Mesendoderm (in vitro differentiated cells): ENCODE measurements around the gene AUH.

Experiments
- DNase-seq: peaks from one replicate; pipeline ENCODE4 v3.0.0; 2013
- H2AK5ac ChIP-seq: 2 replicates; pipeline ENCODE4 v1.6.1; 2013; ENCODE audit warnings: low read length, inconsistent platforms
- H2BK120ac ChIP-seq: 2 replicates; pipeline ENCODE4 v1.6.1; 2013; ENCODE audit warnings: low read depth, mild to moderate bottlenecking, low read length, moderate library complexity, mixed read lengths
- H2BK15ac ChIP-seq: replicated peaks from 2 replicates; pipeline ENCODE4 v1.6.1; 2013; ENCODE audit warnings: low read depth, mild to moderate bottlenecking, moderate library complexity
- H2BK5ac ChIP-seq: 2 replicates; pipeline ENCODE4 v1.6.1; 2013; ENCODE audit warnings: low read length, inconsistent platforms
- H3K18ac ChIP-seq: 2 replicates; pipeline ENCODE4 v1.6.1; 2013; ENCODE audit warnings: mild to moderate bottlenecking, low read length, mixed read lengths
- H3K23ac ChIP-seq: one replicate; pipeline ENCODE4 v1.6.1; 2013; ENCODE audit warnings: low read length
- H3K27ac ChIP-seq: 2 replicates; pipeline ENCODE4 v1.5.1; 2013; ENCODE audit warnings: low read depth, mild to moderate bottlenecking, inconsistent platforms, low read length, moderate library complexity
- H3K27me3 ChIP-seq: 2 replicates; pipeline ENCODE4 v1.6.1; 2013; ENCODE audit warnings: low read length, control low read depth, mild to moderate bottlenecking, inconsistent platforms; ENCODE audit not compliant: insufficient read depth, poor library complexity
- H3K36me3 ChIP-seq: 2 replicates; pipeline ENCODE4 v1.6.1; 2013; ENCODE audit warnings: low read length, inconsistent platforms; ENCODE audit not compliant: control insufficient read depth, insufficient read depth
- H3K4ac ChIP-seq: one replicate; pipeline ENCODE4 v1.6.1; 2013; ENCODE audit warnings: low read depth, mild to moderate bottlenecking, low read length, moderate library complexity
- H3K4me1 ChIP-seq: 2 replicates; pipeline ENCODE4 v1.6.1; 2013; ENCODE audit warnings: low read depth, low read length, inconsistent platforms; ENCODE audit not compliant: control insufficient read depth
- H3K4me2 ChIP-seq: 2 replicates; pipeline ENCODE4 v1.6.1; 2013; ENCODE audit warnings: low read length
- H3K4me3 ChIP-seq: 2 replicates; pipeline ENCODE4 v1.5.1; 2013; ENCODE audit warnings: mild to moderate bottlenecking, low read length
- H3K56ac ChIP-seq: one replicate; pipeline ENCODE4 v1.6.1; 2013; ENCODE audit warnings: low read length
- H3K79me1 ChIP-seq: 2 replicates; pipeline ENCODE4 v1.6.1; 2013; ENCODE audit warnings: low read length, inconsistent platforms
- H3K79me2 ChIP-seq: 2 replicates; pipeline ENCODE4 v1.6.1; 2013; ENCODE audit warnings: mild to moderate bottlenecking, low read length; ENCODE audit not compliant: control insufficient read depth, insufficient read depth
- H3K9ac ChIP-seq: 2 replicates; pipeline ENCODE4 v1.6.1; 2013; ENCODE audit warnings: low read length, inconsistent platforms
- H4K5ac ChIP-seq: one replicate; pipeline ENCODE4 v1.6.1; 2013; ENCODE audit warnings: low read length
- H4K8ac ChIP-seq: one replicate; pipeline ENCODE4 v1.6.1; 2013; ENCODE audit warnings: low read depth, mild to moderate bottlenecking, control low read depth, low read length, moderate library complexity
- WGBS: extraction: QIAGEN DNeasy Blood & Tissue Kit; methylation state at CpG from one replicate; pipeline ENCODE4 v1.1.7; 2013; ENCODE audit warnings: low lambda C conversion rate, missing lambda C conversion rate; ENCODE audit not compliant: insufficient coverage; ENCODE audit errors: extremely low coverage; 5-methylcytosine and 5-hydroxymethylcytosine counted together

The AUH gene

GRCh38 chr9:91214867-91215266, 146.9 kb downstream of the AUH start:
- Histone ChIP-seq H2BK15ac (no peak overlapping the region), H2BK5ac (no peak overlapping the region), H3K9ac (no peak overlapping the region), H2BK120ac (no peak overlapping the region), H3K79me2 (no peaks in the 10 kb centered on the region), H3K27ac (no peak overlapping the region), H3K4me3 (no peak overlapping the region), H4K8ac (no peak overlapping the region), H3K4ac (no peak overlapping the region), H3K4me2 (no peak overlapping the region), H3K79me1 (no peaks in the 10 kb centered on the region), H4K5ac (no peak overlapping the region), H3K27me3 (no peaks in the 10 kb centered on the region), H3K23ac (no peak overlapping the region), H3K4me1 (no peaks in the 10 kb centered on the region), H3K36me3 (no peaks in the 10 kb centered on the region), H3K18ac (no peak overlapping the region), H3K56ac (no peak overlapping the region), H2AK5ac (no peak overlapping the region)
- WGBS, result no CpG with 5 or more reads among the region's 3 CpGs
- no peak for DNase-seq

GRCh38 chr9:91214086-91214485, 147.6 kb downstream of the AUH start:
- no peak overlapping the region for H4K5ac ChIP-seq
- no CpG with 5 or more reads among the region's 4 CpGs for WGBS
- H3K27me3 ChIP-seq, result no peaks in the 10 kb centered on the region
- no peak overlapping the region for H2BK120ac ChIP-seq
- H3K4me2 ChIP-seq, result no peak overlapping the region
- no peak overlapping the region for H3K56ac ChIP-seq
- no peak overlapping the region for H3K4ac ChIP-seq
- no peak overlapping the region for H2BK15ac ChIP-seq
- no peak overlapping the region for H2BK5ac ChIP-seq
- H3K79me1 ChIP-seq, result no peaks in the 10 kb centered on the region
- no peak overlapping the region for H3K4me3 ChIP-seq
- no peak for DNase-seq
- H3K9ac ChIP-seq, result no peak overlapping the region
- H3K27ac ChIP-seq, result no peak overlapping the region
- H3K36me3 ChIP-seq, result no peaks in the 10 kb centered on the region
- no peaks in the 10 kb centered on the region for H3K4me1 ChIP-seq
- H2AK5ac ChIP-seq, result no peak overlapping the region
- no peak overlapping the region for H4K8ac ChIP-seq
- H3K23ac ChIP-seq, result no peak overlapping the region
- no peaks in the 10 kb centered on the region for H3K79me2 ChIP-seq
- H3K18ac ChIP-seq, result no peak overlapping the region

GRCh38 chr9:91212596-91213243, 149.0 kb downstream of the AUH start:
- Histone ChIP-seq H2BK5ac (no peak overlapping the region), H3K79me1 (no peaks in the 10 kb centered on the region), H3K79me2 (no peaks in the 10 kb centered on the region), H2AK5ac (no peak overlapping the region), H3K27me3 (no peaks in the 10 kb centered on the region), H3K56ac (no peak overlapping the region), H4K8ac (no peak overlapping the region), H2BK120ac (no peak overlapping the region), H3K4me3 (no peak overlapping the region), H3K4me2 (no peak overlapping the region), H3K9ac (no peak overlapping the region), H3K27ac (no peak overlapping the region), H3K18ac (no peak overlapping the region), H3K36me3 (no peaks in the 10 kb centered on the region), H2BK15ac (no peak overlapping the region), H3K23ac (no peak overlapping the region), H3K4ac (no peak overlapping the region), H3K4me1 (no peaks in the 10 kb centered on the region), H4K5ac (no peak overlapping the region)
- DNase-seq, result no peak
- no CpG with 5 or more reads among the region's 10 CpGs for WGBS

- Histone ChIP-seq H3K56ac (no peak overlapping the region), H3K27ac (no peak overlapping the region), H3K4ac (no peak overlapping the region), H2BK5ac (no peak overlapping the region), H2AK5ac (no peak overlapping the region), H2BK15ac (no peak overlapping the region), H3K18ac (no peak overlapping the region), H3K4me3 (no peak overlapping the region), H3K9ac (no peak overlapping the region), H3K79me2 (no peaks in the 10 kb centered on the region), H3K79me1 (no peaks in the 10 kb centered on the region), H2BK120ac (no peak overlapping the region), H3K27me3 (no peaks in the 10 kb centered on the region), H3K4me2 (no peak overlapping the region), H3K36me3 (no peaks in the 10 kb centered on the region), H3K4me1 (no peaks in the 10 kb centered on the region), H3K23ac (no peak overlapping the region), H4K5ac (no peak overlapping the region), H4K8ac (no peak overlapping the region)
- DNase-seq, result no peak
- no CpG with 5 or more reads among the region's 5 CpGs for WGBS
These were observed 149.8 kb downstream of the AUH start for GRCh38 chr9:91211919-91212318.

GRCh38 chr9:91211414-91211813, 150.3 kb downstream of the AUH start:
- H4K5ac ChIP-seq, result no peak overlapping the region
- no peak overlapping the region for H3K56ac ChIP-seq
- no peak overlapping the region for H3K23ac ChIP-seq
- H3K27ac ChIP-seq, result no peak overlapping the region
- no peak overlapping the region for H3K4me3 ChIP-seq
- H3K79me2 ChIP-seq, result no peaks in the 10 kb centered on the region
- no peak overlapping the region for H2AK5ac ChIP-seq
- no peak overlapping the region for H2BK5ac ChIP-seq
- H4K8ac ChIP-seq, result no peak overlapping the region
- H2BK120ac ChIP-seq, result no peak overlapping the region
- no peak for DNase-seq
- no peak overlapping the region for H3K4ac ChIP-seq
- H3K36me3 ChIP-seq, result no peaks in the 10 kb centered on the region
- no peak overlapping the region for H3K4me2 ChIP-seq
- WGBS, result no CpG with 5 or more reads among the region's 7 CpGs
- H3K4me1 ChIP-seq, result no peaks in the 10 kb centered on the region
- no peak overlapping the region for H3K9ac ChIP-seq
- H3K79me1 ChIP-seq, result no peaks in the 10 kb centered on the region
- H2BK15ac ChIP-seq, result no peak overlapping the region
- no peak overlapping the region for H3K18ac ChIP-seq
- no peaks in the 10 kb centered on the region for H3K27me3 ChIP-seq

GRCh38 chr9:91210318-91210717, 151.4 kb downstream of the AUH start:
- H4K8ac ChIP-seq, result no peak overlapping the region
- no peak overlapping the region for H3K4ac ChIP-seq
- H2BK15ac ChIP-seq, result no peak overlapping the region
- H3K36me3 ChIP-seq, result no peaks in the 10 kb centered on the region
- H3K4me1 ChIP-seq, result no peaks in the 10 kb centered on the region
- H3K23ac ChIP-seq, result no peak overlapping the region
- no peak overlapping the region for H3K56ac ChIP-seq
- H2AK5ac ChIP-seq, result no peak overlapping the region
- no peak overlapping the region for H3K9ac ChIP-seq
- DNase-seq, result no peak
- no peaks in the 10 kb centered on the region for H3K79me1 ChIP-seq
- H3K4me2 ChIP-seq, result no peak overlapping the region
- no peak overlapping the region for H3K18ac ChIP-seq
- no peak overlapping the region for H4K5ac ChIP-seq
- H3K4me3 ChIP-seq, result no peak overlapping the region
- H3K27ac ChIP-seq, result no peak overlapping the region
- H3K79me2 ChIP-seq, result no peaks in the 10 kb centered on the region
- no peak overlapping the region for H2BK120ac ChIP-seq
- H3K27me3 ChIP-seq, result no peaks in the 10 kb centered on the region
- no peak overlapping the region for H2BK5ac ChIP-seq
- no CpG with 5 or more reads among the region's 6 CpGs for WGBS
